Omental fat pad (tissue), 4 donors: ENCODE results near the gene TUBA8. TPM values are rescaled to one million over a fixed set of nuclear protein-coding genes. Genes with fewer than 3 reads are reported as not detected.
"Not testable (repeated sequence)": the region's sequence is repeated elsewhere in the genome, so short reads cannot be mapped to it uniquely, and the experiment has no call there.

Experiments
- ATAC-seq: fragments of 150-250 bp; one replicate; pipeline ENCODE4 v1.9.1; 2016; ENCODE audit warnings: mild to moderate bottlenecking, moderate library complexity; ENCODE audit not compliant: low FRiP score
- DNase-seq: peaks from one replicate; pipeline ENCODE4 v3.0.0-alpha.2; 2019; ENCODE audit warnings: low spot score
- CTCF ChIP-seq, 3 donors: fragments of 450-650 bp; IDR thresholded peaks; one replicate each; pipeline ENCODE4 v1.5.1; 2016 to 2017; ENCODE audit warnings: antibody characterized with exemption in 3 of 3, mild to moderate bottlenecking in 3 of 3, moderate library complexity in 2 of 3
- total RNA-seq, 4 donors: library from RNA; depleted of rRNA; stranded (reverse); fragments of >200 nt; gene quantifications; one replicate each; pipeline ENCODE4 v1.1.0, GENCODE V29; 2016

The TUBA8 gene
- total RNA-seq, 4 donors from 2014 or later = 3.2 to 12.1 (median 4.4) TPM

GRCh38 chr22:18136563-18137320 is 26.1 kb downstream of the TUBA8 start:
- DNase-seq (no peak), ATAC-seq (no peak)
- TF ChIP-seq CTCF (IDR thresholded peaks at IDR 0.05) = no peak

DNA sequence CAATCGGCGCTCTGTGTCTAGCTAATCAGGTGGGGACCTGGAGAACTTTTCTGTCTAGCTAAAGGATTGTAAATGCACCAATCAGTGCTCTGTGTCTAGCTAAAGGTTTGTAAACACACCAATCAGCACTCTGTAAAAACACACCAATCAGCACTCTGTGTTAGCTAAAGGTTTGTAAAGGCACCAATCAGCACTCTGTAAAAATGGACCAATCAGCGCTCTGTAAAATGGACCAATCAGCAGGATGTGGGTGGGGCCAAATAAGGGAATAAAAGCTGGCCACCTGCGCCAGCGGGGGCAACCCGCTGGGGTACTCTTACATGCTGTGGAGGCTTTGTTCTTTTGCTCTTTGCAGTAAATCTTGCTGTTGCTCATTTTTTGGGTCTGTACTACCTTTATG is 30.4 kb downstream of the TUBA8 start:
- not testable (repeated sequence) for DNase-seq, ATAC-seq

GRCh38 chr22:18144105-18144504 is 33.5 kb downstream of the TUBA8 start:
- no peak for TF ChIP-seq CTCF (IDR thresholded peaks at IDR 0.05)
- no peak for DNase-seq
- no peak for ATAC-seq

DNA sequence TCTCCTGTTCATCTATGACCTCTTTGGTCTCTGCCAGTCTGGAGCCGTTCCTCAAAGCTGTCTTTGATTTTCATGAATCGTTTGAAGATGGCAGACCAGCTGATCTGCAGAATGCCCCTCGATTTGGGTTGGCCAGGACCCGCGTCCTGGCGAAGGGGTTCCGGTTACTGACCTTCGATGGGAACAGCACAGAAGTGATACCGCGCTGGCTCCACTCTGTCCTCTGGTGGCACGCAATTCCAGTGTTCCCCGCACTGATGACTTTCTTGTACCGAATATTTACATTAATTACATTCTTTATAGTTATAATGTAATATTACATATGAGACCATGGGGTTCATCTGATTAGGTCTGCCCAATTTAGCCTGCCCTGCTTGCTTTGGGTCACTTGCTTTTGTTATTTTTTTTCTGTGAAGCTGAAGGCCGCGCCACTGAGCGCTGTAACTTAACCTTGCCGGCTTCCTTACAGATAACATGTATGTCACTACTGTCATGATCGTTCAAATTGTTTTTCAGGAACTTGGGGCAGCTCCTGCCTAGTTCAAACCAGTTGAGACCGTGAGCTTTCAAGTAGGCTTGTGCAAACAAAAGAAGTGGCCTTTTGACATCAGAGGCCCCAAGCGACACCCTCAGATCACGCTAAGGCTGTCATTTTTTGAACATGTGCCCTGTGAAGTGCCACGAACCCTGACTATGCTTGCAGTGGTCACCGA is 35.2 kb downstream of the TUBA8 start:
- no peak for TF ChIP-seq CTCF (IDR thresholded peaks at IDR 0.05)
- DNase-seq (no peak), ATAC-seq (no peak)

DNA sequence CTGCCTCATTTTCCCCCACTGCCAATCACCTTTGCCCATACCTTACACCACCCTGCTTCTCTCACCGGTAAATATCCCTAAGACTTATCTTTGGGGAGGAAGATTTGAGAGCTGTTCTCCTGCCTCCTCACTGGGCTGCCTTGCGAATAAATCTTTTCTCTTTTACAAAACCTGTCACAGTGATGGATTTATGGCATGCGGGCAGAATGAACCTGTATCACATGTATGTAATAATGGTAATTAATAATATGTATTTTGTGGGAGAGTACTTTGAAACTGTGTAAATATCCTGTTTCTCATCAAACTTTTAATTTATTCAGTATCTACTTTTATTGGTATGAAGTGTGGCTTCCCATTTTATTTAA is 35.8 kb downstream of the TUBA8 start:
- ATAC-seq (no peak), DNase-seq (no peak)
- no peak for TF ChIP-seq CTCF (IDR thresholded peaks at IDR 0.05)

GRCh38 chr22:18147791-18148190 is 37.2 kb downstream of the TUBA8 start:
- ATAC-seq = no peak
- TF ChIP-seq CTCF (IDR thresholded peaks at IDR 0.05) = no peak
- no peak for DNase-seq

DNA sequence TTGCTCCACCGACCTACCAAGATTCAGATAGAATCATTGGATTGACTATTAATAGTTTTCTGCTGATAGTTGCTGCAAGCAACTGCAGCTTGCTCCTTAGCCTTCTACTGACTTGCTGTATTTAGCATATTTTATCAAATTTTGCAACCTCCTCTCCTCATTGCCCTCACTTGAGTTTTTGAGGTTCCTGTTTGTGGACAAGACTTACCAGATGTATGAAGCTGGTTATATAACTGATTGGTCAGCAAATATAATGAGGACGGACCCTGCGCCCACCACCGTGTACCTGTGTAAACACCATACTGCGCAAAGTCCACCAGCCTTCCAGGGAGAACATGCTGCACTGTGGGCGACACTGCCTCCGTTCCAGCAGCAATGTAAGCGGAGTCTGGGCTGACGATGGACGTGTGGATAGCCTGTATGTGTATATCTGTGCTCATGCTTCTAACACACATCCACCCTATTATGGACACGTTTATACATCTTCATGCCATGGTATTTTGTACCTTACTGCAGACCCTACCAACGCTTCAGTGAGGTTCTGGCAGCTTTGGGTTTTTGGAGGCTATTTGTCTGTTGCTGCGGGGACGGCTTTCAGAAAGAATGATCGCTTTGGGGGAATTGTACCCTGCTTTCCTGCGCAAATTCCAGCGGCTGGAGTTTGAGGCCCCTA is 37.8 kb downstream of the TUBA8 start:
- ATAC-seq (no peak), DNase-seq (no peak)
- TF ChIP-seq CTCF (IDR thresholded peaks at IDR 0.05) = no peak
